MCF 10A (cell line): ENCODE results near the gene TOGARAM2. TPM values are rescaled to one million over a fixed set of nuclear protein-coding genes. Genes with fewer than 3 reads are reported as not detected.

Experiments
- BruUV-seq: library from RNA; stranded (reverse); fragments of 400-500 nt; replicated peaks from 2 replicates; lab custom pipeline; 2021; lab: Mats Ljungman, UMichigan
- CTCF ChIA-PET: fragments of 300-600 bp; sonication (Branson Sonifier 250); formaldehyde crosslinking; extraction: SDS; loops from one replicate; lab custom pipeline; 2021; ENCODE audit warnings: antibody characterized with exemption, inconsistent platforms; lab: Yijun Ruan, JAX
- POLR2A ChIA-PET: fragments of 300-600, 350-650 bp; sonication (Branson Sonifier 250); formaldehyde crosslinking; extraction: SDS; loops from one replicate; lab custom pipeline; 2020; ENCODE audit warnings: antibody characterized with exemption, inconsistent platforms; lab: Yijun Ruan, JAX
- DNase-seq: peaks from one replicate; pipeline ENCODE4 v3.0.0-alpha.2; 2018; ENCODE audit not compliant: unreplicated experiment
- H3K27ac Mint-ChIP-seq: one replicate; pipeline ENCODE4 v1.8.0; 2022; ENCODE audit warnings: mild to moderate bottlenecking, low read depth, mixed read lengths; ENCODE audit not compliant: unreplicated experiment
- H3K27me3 Mint-ChIP-seq: one replicate; pipeline ENCODE4 v1.8.0; 2022; ENCODE audit warnings: mixed read lengths; ENCODE audit not compliant: insufficient read depth, unreplicated experiment
- H3K36me3 Mint-ChIP-seq: one replicate; pipeline ENCODE4 v1.8.0; 2022; ENCODE audit warnings: mild to moderate bottlenecking, moderate library complexity, mixed read lengths; ENCODE audit not compliant: insufficient read depth, unreplicated experiment
- H3K4me1 Mint-ChIP-seq: one replicate; pipeline ENCODE4 v1.8.0; 2022; ENCODE audit warnings: mixed read lengths; ENCODE audit not compliant: insufficient read depth, unreplicated experiment
- H3K4me3 Mint-ChIP-seq: one replicate; pipeline ENCODE4 v1.8.0; 2022; ENCODE audit warnings: mild to moderate bottlenecking, moderate library complexity, mixed read lengths; ENCODE audit not compliant: unreplicated experiment
- H3K9me3 Mint-ChIP-seq: one replicate; pipeline ENCODE4 v1.8.0; 2022; ENCODE audit warnings: mixed read lengths; ENCODE audit not compliant: unreplicated experiment
- intact Hi-C: fragments of 100-400 bp; cut with micrococcal nuclease; formaldehyde crosslinking; loops from 2 replicates; pipeline ENCODE4 v1.14.1; 2022
- total RNA-seq: library from RNA; stranded (reverse); gene quantifications from 2 replicates; pipeline ENCODE4 v1.2.3, GENCODE V29; 2022
- TF ChIP-seq, protein P1 (sequence below): fragments of 200-600 bp; IDR thresholded peaks from one replicate; pipeline ENCODE4 v1.8.0; 2022; ENCODE audit warnings: antibody characterized with exemption, mild to moderate bottlenecking; ENCODE audit not compliant: unreplicated experiment

TOGARAM2 gene
- total RNA-seq, 1 experiment from 2014 or later, result 0.16 TPM

GRCh38 chr2:28948160-28948559, 32.9 kb upstream of the TOGARAM2 start:
- no peaks in the 10 kb centered on the region for H3K27me3 Mint-ChIP-seq

GRCh38 chr2:28949190-28949589, 31.9 kb upstream of the TOGARAM2 start:
- TF ChIP-seq, protein P1, sequence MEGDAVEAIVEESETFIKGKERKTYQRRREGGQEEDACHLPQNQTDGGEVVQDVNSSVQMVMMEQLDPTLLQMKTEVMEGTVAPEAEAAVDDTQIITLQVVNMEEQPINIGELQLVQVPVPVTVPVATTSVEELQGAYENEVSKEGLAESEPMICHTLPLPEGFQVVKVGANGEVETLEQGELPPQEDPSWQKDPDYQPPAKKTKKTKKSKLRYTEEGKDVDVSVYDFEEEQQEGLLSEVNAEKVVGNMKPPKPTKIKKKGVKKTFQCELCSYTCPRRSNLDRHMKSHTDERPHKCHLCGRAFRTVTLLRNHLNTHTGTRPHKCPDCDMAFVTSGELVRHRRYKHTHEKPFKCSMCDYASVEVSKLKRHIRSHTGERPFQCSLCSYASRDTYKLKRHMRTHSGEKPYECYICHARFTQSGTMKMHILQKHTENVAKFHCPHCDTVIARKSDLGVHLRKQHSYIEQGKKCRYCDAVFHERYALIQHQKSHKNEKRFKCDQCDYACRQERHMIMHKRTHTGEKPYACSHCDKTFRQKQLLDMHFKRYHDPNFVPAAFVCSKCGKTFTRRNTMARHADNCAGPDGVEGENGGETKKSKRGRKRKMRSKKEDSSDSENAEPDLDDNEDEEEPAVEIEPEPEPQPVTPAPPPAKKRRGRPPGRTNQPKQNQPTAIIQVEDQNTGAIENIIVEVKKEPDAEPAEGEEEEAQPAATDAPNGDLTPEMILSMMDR, result no peak
- Mint-ChIP-seq H3K4me1 (peaks cover 39% of the 10 kb centered on the region), H3K4me3 (no peak overlapping the region), H3K27ac (no peak overlapping the region), H3K9me3 (peaks cover 17% of the 10 kb centered on the region), H3K36me3 (peaks cover 75% of the 10 kb centered on the region), H3K27me3 (no peaks in the 10 kb centered on the region)
- CTCF ChIA-PET, result interaction anchor here (0.6 kb wide), 1 partner anchor 283 kb away, joined by 3 read pairs; no protein-coding TSS in a partner anchor
- POLR2A ChIA-PET, result interaction anchor here (0.6 to 1.2 kb wide), 5 partner anchors 12 to 1316 kb away, joined by 3 to 7 read pairs (median 4); partner anchors contain the start of gene TRMT61B
- intact Hi-C loops, result no loop called here
- DNase-seq, result no peak
- BruUV-seq, result no TSS peak

More at GRCh38 chr2:28948160-28948559, 32.9 kb upstream of the TOGARAM2 start:
- intact Hi-C loops, result no loop called here
- peak overlapping the region; percentile 57 for H3K27ac Mint-ChIP-seq
- DNase-seq, result no peak
- peaks cover 85% of the 10 kb centered on the region for H3K36me3 Mint-ChIP-seq
- no peak overlapping the region for H3K4me3 Mint-ChIP-seq
- BruUV-seq, result no TSS peak
- POLR2A ChIA-PET, result interaction anchor here (1.2 to 2.2 kb wide), 2 partner anchors 20 to 51 kb away, joined by 4 to 5 read pairs; no protein-coding TSS in a partner anchor
- H3K4me1 Mint-ChIP-seq, result peaks cover 39% of the 10 kb centered on the region
- TF ChIP-seq, protein P1, result no peak
- peaks cover 17% of the 10 kb centered on the region for H3K9me3 Mint-ChIP-seq
- CTCF ChIA-PET, result interaction anchor here (0.6 to 1.2 kb wide), 2 partner anchors 35 to 54 kb away, joined by 4 read pairs; partner anchors contain the start of gene WDR43

DNA sequence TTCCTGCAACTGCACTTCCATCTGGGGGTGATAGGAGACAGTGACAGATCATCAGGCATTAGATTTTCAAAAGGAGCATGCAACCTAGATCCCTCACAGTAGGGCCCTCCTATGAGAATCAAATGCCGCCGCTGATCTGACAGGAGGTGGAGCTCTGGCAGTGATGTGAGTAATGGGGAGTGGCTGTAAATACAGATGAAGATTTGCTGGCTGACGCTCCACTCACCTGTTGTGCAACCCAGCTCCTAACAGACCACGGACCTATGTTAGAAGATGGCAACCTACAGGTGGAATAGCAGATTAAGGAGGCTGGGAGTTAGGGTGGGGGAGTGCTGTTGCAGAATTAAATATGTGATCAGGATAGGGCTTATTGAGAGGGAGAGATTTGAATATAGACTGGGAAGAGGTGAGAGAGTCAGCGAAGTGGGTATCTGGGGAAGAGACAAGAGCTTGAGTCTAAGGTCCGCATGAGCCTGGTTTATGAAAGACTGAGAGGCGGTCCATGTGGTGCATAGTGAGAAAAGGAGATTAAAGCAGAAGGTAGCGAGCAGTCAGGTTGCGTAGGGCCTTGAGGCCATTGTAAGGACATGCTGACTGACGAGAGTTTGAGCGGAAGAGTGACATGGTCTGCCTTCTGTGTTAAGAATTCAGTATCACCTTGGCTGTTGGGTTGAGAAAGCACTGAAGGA, 31.3 kb upstream of the TOGARAM2 start:
- H3K27me3 Mint-ChIP-seq, result no peaks in the 10 kb centered on the region
- TF ChIP-seq, protein P1, result no peak
- peak; percentile 42 for DNase-seq
- peaks cover 69% of the 10 kb centered on the region for H3K36me3 Mint-ChIP-seq
- peak overlapping the region; percentile 10 for H3K27ac Mint-ChIP-seq
- CTCF ChIA-PET, result interaction anchor here (0.6 kb wide), 1 partner anchor 284 kb away, joined by 3 read pairs; no protein-coding TSS in a partner anchor
- intact Hi-C loops, result loop anchor here (10.0 kb wide), 1 partner anchor 125 kb away; no protein-coding TSS in a partner anchor
- no TSS peak for BruUV-seq
- H3K4me3 Mint-ChIP-seq, result peak overlapping the region; percentile 7
- peaks cover 17% of the 10 kb centered on the region for H3K9me3 Mint-ChIP-seq
- POLR2A ChIA-PET, result interaction anchor here (0.6 to 1.2 kb wide), 4 partner anchors 13 to 1316 kb away, joined by 3 to 7 read pairs (median 4); partner anchors contain the start of gene TRMT61B
- peaks cover 39% of the 10 kb centered on the region for H3K4me1 Mint-ChIP-seq
